Activated T-cell treated with anti-CD3 and anti-CD28 coated beads, Interleukin-2, amount 50 U/mL, for 48 hours (primary cell): ENCODE results near the gene ARRDC1.
"Not testable (repeated sequence)": the region's sequence is repeated elsewhere in the genome, so short reads cannot be mapped to it uniquely, and the experiment has no call there.

Source experiments
- DNase-seq, 2 experiments: peaks; one replicate each; pipeline ENCODE4 v3.0.0-alpha.2; 2020

The ARRDC1 gene

DNA sequence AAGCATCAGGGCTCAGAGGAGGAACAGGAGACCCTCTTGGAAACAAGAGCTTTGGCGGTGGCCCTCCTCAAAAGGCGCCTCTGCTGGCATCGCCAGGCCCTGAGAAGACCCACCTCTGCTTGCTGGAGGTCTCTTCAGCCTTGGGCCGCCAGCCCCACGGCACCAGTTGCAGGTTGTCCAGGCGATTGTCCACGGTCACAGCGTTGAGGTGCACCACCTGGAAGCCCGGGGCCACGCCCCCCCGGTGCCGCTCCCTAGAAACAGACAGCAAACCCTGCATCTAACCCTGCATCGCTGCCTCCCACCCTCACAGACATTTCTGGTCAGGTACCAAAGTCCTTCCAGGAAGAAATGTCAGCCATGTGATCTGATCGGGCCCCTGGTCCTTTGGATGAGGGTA lies 18.6 kb upstream of the ARRDC1 start:
- DNase-seq: no peak

DNA sequence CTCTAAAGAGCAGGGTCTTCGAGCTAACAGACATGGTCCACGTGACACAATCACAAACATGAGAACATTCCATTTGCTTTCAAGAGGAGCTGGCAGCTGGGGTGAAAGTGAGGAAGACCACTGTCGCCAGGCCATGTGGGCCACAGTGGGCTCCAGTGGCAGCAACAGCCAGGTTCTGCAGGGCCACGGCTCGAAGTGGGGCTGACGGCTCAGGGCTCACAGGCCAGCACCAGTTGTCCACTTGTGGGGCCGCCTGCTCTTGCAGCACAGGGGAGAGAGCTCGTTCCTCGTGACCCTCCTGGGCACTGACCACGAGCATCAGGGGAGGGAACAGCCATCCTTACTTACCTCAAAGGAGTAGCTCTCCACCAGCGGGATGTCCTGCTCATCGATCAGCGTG lies 17.2 kb upstream of the ARRDC1 start:
- no peak for DNase-seq

GRCh38 chr9:137588891-137589290 lies 16.6 kb upstream of the ARRDC1 start:
- no peak for DNase-seq

- peak; percentile 42 to 53 for DNase-seq
Measured at GRCh38 chr9:137589441-137590122, 15.9 kb upstream of the ARRDC1 start.

- DNase-seq: no peak
Measured at GRCh38 chr9:137590123-137590468, 15.4 kb upstream of the ARRDC1 start.

DNA sequence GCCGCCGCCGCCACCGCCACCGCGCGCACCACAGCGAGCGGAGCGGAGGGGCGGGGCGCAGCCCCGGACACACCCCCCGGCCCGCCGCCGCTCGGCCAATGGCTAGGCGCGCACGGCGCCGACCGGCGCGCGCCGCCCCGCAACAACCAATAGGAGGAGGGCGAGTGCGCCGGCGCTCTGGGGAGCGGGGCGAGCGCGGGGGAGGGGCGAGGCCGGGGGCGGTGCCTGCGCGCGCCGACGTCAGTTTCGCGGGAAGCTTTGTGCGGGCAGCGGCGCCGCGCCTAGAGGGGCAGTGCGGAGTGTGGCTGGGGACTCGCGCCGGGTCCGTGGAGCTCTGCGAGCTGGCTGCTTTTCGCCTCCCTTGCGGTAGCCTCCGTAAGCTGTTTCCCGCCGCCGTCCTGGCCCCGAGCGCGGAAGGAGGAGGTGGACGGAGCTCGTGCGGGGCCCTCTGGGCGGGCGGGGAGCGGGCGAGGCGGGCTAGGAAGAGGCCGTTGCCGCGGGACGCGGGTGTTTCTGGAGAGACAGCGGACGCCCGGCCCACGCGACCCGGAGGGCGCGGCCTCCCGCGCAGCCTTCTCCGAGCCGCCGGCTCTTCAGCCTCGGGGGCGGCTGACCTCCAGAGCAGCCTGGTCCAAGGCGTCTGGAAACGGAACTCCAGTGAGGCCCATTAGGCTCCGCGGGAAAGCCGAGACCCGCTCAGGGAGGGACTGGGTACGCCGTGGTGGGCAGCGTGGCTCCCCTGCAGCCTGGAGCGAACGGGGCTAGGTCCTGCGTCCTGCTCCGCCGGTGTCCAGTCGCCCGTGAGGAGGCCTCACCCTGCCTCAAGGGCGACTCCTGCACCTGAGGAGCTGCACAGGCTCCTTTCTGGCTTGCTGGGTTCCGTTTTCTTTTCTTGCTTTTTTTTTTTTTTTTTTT lies 14.8 kb upstream of the ARRDC1 start, which contains the start of gene ZMYND19:
Gene ZMYND19, minus strand, starts transcription at position 44 of the 915 bp plus-strand sequence. CDS start 249 bp downstream, outside the sequence.
- DNase-seq: peak; percentile 92 to 95

DNA sequence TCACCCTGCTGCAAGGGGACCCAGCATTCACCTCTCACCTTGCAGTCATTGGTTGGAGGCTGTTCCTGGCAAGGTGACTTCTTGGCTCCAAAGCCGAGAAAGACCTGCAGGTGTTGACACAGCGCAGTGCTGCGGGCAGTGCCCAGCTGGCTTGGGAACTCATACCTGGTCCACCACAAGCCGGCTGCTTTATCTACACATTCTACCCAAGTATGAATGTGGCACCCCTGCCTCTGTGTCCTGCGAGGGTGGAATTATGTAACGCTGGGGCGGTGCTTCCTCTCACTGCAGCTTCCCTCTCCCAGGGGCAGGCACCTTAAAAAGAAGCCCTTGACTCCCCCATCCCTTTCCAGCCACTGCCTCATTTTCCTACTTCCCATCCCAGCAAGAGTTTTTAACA lies 12.7 kb upstream of the ARRDC1 start:
- no peak for DNase-seq

- no peak for DNase-seq
Measured at GRCh38 chr9:137593176-137593575, 12.3 kb upstream of the ARRDC1 start.

DNA sequence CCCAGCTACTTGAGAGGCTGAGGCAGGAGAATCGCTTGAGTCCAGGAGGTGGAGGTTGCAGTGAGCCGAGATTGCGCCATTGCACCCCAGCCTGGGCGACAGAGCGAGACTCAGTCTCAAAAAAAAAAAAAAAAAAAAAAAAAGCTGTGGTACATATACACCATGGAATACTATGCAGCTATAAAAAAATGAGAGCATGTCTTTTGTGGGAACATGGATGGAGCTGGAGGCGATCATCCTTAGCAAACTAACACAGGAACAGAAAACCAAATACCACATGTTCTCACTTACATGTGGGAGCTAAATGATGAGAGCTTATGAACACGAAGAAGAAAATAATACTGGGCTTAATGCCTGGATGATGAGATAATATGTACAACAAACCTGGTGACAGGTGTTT lies 8.9 kb upstream of the ARRDC1 start:
- not testable (repeated sequence) for DNase-seq

DNA sequence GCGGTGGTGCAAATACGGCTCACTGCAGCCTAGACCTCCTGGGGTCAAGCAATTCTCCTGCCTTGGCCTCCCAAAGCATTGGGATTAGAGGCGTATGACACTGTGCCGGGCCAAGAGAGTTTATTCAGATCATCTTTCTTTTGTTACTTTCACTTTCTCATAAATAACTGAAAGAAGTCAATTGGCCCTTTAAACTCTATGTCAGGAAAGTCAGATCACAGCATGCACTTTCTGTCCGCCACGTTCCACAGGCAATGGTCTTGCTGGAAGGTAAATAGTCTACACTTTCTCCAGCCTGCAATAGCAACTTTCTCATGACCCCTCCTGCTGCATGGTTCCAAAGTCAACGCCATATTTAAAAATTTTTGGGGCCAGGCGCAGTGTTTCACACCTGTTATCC lies 6.5 kb upstream of the ARRDC1 start:
- DNase-seq: no peak

DNA sequence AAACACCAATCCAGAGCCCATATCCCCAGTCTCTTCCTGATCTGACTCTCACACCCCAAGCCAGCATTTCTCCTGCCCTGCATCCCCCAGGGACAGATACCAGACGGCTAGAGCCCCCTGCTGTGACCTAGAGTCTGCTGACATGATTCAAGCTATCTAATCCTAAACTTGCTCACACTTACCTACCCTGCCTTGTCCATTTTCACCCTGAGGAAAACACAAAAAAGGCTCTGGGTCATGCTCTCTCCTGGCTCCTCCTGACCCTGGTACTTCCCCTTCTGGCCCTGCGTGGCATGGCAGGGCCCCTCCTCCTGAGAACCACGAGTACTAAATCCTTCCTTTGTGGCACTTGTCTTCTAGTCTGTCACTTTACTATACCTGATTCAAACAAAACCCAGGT lies 2.8 kb upstream of the ARRDC1 start:
- no peak for DNase-seq

GRCh38 chr9:137603879-137604278 lies 1.6 kb upstream of the ARRDC1 start:
- no peak for DNase-seq

GRCh38 chr9:137604345-137605086 lies 970 bp upstream of the ARRDC1 start:
- no peak for DNase-seq

DNA sequence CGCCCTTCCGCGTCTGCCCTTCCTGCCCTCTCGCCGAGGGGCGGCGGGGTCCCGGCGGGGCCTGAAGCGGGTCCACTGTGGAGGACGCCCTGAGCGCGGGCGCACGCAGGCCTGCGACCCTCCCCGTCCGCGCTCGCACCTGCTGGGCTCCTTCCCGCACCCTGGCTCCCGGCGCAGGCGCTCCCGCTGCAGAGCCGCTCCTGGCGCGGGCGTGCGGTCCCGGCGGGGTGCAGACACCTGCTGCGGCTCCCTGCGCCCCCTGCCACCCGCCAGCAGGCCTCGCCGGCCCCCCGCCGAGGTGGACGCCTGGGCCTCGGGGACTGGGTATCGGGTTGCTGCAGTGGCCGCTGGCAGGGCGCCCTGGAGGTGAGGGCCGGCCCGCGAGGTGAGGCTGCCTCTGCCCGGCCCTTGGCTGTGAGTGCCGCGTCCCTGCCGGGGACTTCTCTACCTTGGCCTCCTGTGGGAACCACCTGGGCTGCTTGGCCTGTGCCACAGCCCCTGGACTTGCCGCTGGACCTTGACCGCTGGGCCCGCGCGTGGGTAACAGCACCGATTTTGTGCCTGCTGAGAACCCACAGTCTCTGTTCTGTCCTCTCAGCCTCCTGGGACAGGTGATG lies 627 bp downstream of the ARRDC1 start:
- peak; percentile 54 to 60 for DNase-seq

DNA sequence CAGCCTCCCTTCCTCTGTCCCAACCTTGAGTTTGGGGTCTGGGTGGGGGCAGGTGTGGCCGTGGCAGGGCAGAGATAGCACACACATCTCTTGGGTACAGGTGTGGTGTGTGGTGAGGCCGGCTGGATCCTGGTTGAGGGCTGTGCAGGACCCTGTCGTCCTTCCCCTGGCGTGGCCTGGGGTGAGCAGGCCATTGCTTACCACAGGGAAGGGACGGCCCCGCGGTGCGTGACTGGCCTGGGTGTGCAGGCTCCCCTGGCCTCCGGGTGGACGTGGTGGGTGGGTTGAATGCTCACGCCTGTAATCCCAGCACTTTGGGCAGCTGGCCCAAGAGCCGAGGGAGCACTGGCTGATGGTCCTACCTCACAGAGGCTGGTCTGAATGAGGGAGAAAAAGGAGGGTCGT lies 1.2 kb downstream of the ARRDC1 start:
- no peak for DNase-seq

DNA sequence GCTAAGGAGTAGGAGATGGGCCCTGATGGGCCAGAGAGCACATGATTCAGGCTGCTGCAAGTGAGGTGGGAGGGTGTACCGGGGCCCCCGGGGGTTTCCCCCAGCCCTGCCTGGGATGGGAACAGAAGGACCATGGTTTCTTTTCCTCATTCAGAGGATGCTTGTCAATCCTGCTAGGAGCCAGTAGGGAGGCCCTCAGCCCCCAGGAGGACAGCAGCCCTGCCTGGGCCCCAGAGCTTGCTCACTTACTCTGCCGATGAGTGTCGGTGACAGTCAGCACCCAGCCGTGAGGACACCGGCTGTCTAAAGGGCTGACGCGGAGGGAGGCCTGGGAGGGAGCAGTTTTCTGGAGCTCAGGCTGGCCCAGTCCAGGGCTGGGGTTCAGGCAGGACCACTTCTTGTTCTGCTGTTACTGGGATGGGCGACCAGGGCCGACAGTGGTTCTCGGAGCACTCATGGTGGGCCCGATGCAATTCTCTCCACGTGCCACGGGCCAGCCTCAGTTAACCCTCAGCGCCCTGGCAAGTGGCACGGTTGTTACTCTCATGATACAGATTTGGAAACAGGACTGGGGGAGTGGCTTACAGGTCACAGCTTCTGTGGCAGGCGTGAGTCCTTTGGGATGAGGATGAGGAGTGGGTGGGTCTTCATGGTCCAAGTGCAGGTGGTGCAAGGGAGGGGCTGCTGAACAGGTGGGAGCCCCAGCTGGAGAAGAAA lies 1.8 kb downstream of the ARRDC1 start:
- no peak for DNase-seq

- DNase-seq: no peak
Measured at GRCh38 chr9:137610944-137611343, 5.5 kb downstream of the ARRDC1 start.

DNA sequence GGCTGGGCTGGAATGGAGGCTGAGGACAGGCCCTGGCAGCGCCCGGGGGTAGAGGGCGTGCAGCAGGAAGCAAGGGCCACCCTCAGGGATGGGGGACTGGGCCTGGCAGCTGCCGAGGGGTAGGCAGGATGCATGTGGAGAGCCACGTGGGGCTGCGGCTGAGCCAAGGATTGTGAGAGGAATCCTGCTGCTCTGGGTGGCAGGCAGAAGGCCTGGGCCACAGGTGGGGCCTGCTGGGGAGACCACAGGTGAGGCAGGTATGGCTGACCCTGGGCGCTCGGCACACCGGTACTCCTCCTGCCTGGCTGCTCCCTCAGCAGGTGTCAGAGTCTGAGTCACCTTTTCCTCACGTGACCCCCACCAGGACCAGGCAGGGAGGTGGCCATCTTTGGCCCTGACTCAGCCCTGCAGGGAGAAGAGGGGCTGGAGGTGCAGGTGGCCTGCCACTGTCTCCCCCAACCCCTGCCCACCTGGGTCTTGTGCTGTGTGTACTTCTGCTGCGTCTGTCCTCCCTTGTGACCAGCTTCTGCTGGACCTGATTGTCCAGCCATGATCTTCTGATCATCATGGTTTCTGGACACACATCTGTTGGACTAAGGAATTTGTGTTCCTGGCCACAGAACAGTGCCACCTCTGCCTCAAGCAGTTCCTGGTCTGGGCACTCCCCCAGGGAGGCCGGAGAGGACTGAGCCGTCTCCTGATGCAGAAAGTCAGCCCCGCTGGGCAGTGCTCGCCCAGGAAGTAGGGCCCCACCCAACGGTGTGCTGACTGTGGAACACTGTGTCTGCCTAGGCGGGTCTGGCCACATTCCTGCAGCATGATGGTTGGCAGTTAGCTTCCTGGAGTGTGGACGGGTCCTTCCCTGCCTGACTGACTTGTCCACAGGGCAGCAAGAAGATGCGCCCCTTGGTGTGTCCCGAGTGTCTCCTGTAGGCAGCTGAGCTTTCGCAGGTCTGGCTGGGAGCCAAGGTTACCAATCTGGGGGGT lies 6.4 kb downstream of the ARRDC1 start:
- DNase-seq: peak; percentile 46 to 58

GRCh38 chr9:137612741-137613142 lies 7.3 kb downstream of the ARRDC1 start:
- no peak for DNase-seq

DNA sequence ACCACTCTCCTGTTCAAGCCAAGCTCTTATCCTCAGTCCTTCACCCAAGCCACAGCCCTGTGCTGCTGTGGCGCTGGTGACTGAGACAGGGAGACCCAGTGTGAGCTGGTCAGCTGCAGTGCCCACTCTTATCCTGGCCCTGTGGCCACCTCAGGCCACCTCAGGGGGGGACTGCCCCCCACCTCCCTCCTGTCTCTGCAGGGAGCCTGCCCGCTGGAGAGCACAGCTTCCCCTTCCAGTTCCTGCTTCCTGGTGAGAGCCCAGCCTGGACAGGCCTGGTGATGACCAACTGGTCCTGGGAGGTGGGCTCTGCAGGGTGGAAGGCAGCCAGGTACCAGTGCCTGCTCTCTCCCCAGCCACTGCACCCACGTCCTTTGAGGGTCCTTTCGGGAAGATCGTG lies 7.8 kb downstream of the ARRDC1 start:
- DNase-seq: no peak
